ENCODE measurements around the gene ATP11B.
"Not testable (repeated sequence)": the region's sequence is repeated elsewhere in the genome, so short reads cannot be mapped to it uniquely, and the experiment has no call there.

DNA sequence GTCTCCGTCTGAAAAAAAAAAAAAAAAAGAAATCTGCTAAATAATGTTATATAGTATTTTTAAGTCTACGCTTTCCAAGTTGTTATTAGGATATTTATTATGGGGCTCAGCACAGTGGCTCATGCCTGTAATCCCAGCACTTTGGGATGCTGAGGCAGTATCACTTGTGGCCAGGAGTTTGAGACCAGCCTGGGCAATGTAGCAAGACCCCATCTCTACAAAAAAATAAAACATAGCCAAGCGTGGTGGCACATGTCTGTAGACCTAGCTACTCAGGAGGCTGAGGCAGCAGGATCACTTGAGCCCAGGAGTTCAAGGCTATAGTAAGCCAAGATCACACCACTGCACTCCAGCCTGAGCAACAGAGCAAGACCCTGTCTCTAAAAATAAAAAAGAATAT is 77.6 kb downstream of the ATP11B start:
- TF ChIP-seq, protein P1, sequence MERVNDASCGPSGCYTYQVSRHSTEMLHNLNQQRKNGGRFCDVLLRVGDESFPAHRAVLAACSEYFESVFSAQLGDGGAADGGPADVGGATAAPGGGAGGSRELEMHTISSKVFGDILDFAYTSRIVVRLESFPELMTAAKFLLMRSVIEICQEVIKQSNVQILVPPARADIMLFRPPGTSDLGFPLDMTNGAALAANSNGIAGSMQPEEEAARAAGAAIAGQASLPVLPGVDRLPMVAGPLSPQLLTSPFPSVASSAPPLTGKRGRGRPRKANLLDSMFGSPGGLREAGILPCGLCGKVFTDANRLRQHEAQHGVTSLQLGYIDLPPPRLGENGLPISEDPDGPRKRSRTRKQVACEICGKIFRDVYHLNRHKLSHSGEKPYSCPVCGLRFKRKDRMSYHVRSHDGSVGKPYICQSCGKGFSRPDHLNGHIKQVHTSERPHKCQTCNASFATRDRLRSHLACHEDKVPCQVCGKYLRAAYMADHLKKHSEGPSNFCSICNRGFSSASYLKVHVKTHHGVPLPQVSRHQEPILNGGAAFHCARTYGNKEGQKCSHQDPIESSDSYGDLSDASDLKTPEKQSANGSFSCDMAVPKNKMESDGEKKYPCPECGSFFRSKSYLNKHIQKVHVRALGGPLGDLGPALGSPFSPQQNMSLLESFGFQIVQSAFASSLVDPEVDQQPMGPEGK (CRISPR knock-in tag; IDR thresholded peaks at IDR 0.05; ENCODE audit: borderline replicate concordance) = not testable (repeated sequence)
- not testable (repeated sequence) for TF ChIP-seq TOX (CRISPR knock-in tag; IDR thresholded peaks at IDR 0.05; ENCODE audit: borderline replicate concordance); ZFP3 (CRISPR knock-in tag; IDR thresholded peaks at IDR 0.05); ARNTL (CRISPR knock-in tag; IDR thresholded peaks at IDR 0.05; ENCODE audit: borderline replicate concordance, low read depth); ESRRG (CRISPR knock-in tag; IDR thresholded peaks at IDR 0.05); ZNF565 (CRISPR knock-in tag; conservative IDR thresholded peaks at IDR 0.05; ENCODE audit: low read depth); SNAI2 (CRISPR knock-in tag; IDR thresholded peaks at IDR 0.05); RARB (CRISPR knock-in tag; IDR thresholded peaks at IDR 0.05); ZNF8 (CRISPR knock-in tag; IDR thresholded peaks at IDR 0.05)
- TF ChIP-seq, protein P2, sequence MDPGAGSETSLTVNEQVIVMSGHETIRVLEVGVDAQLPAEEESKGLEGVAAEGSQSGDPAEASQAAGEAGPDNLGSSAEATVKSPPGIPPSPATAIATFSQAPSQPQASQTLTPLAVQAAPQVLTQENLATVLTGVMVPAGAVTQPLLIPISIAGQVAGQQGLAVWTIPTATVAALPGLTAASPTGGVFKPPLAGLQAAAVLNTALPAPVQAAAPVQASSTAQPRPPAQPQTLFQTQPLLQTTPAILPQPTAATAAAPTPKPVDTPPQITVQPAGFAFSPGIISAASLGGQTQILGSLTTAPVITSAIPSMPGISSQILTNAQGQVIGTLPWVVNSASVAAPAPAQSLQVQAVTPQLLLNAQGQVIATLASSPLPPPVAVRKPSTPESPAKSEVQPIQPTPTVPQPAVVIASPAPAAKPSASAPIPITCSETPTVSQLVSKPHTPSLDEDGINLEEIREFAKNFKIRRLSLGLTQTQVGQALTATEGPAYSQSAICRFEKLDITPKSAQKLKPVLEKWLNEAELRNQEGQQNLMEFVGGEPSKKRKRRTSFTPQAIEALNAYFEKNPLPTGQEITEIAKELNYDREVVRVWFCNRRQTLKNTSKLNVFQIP (CRISPR knock-in tag; IDR thresholded peaks at IDR 0.05; ENCODE audit: borderline replicate concordance, low read depth) = not testable (repeated sequence)
